Lung (tissue), 12 donors: Measurements from ENCODE around the gene RXRG. TPM values are rescaled to one million over a fixed set of nuclear protein-coding genes. Genes with fewer than 3 reads are reported as not detected.

Experiments
- ATAC-seq: fragments of 200-7000 bp; cut with Tn5 transposase; one replicate; pipeline ENCODE4 v1.9.1; 2020; ENCODE audit warnings: moderate number of reproducible peaks; ENCODE audit not compliant: insufficient read depth, low FRiP score
- DNase-seq, 3 donors: peaks; one replicate each; pipeline ENCODE4 v3.0.0-alpha.2; 2013 to 2017
- H3K27ac ChIP-seq, 2 donors: one replicate each; pipeline ENCODE4 v1.5.1; 2013; ENCODE audit warnings: mild to moderate bottlenecking in 2 of 2, moderate library complexity in 2 of 2, control low read depth in 1 of 2, inconsistent platforms in 1 of 2, low read depth in 1 of 2, low read length in 1 of 2
- H3K27me3 ChIP-seq, 3 donors: one replicate each; pipeline ENCODE4 v1.5.1; 2013; ENCODE audit warnings: low read length in 2 of 3; ENCODE audit not compliant: control insufficient read depth in 3 of 3, insufficient read depth in 3 of 3
- H3K36me3 ChIP-seq, 4 donors: one replicate each; pipeline ENCODE4 v1.5.1; 2013; ENCODE audit warnings: low read length in 4 of 4, mild to moderate bottlenecking in 1 of 4, moderate library complexity in 1 of 4; ENCODE audit not compliant: control insufficient read depth in 4 of 4, insufficient read depth in 4 of 4
- H3K4me1 ChIP-seq, 5 donors: one replicate each; pipeline ENCODE4 v1.5.1; 2013; ENCODE audit warnings: low read length in 5 of 5, mild to moderate bottlenecking in 2 of 5, moderate library complexity in 1 of 5; ENCODE audit not compliant: control insufficient read depth in 5 of 5, insufficient read depth in 5 of 5
- H3K4me3 ChIP-seq: one replicate; pipeline ENCODE4 v1.5.1; 2013; ENCODE audit warnings: mild to moderate bottlenecking, control low read depth, moderate library complexity
- H3K9ac ChIP-seq, 2 donors: one replicate each; pipeline ENCODE4 v1.5.1; 2013; ENCODE audit warnings: low read length in 2 of 2, control low read depth in 1 of 2; ENCODE audit not compliant: insufficient read depth in 1 of 2
- H3K9me3 ChIP-seq, 4 donors: one replicate each; pipeline ENCODE4 v1.5.1; 2013; ENCODE audit warnings: low read length in 3 of 4, mild to moderate bottlenecking in 1 of 4, moderate library complexity in 1 of 4; ENCODE audit not compliant: control insufficient read depth in 4 of 4, insufficient read depth in 3 of 4
- WGBS, 2 donors: extraction: QIAGEN DNeasy Blood & Tissue Kit; methylation state at CpG; one replicate each; pipeline ENCODE4 v1.1.7; 2013; 5-methylcytosine and 5-hydroxymethylcytosine counted together
- polyA plus RNA-seq, 2 donors: library from polyadenylated mRNA; stranded (reverse); fragments of 200-250 nt; gene quantifications; one replicate each; pipeline ENCODE4 v1.2.1, GENCODE V29; 2013
- total RNA-seq, 2 donors: library from RNA; depleted of rRNA in 1 of 2; stranded (reverse); fragments of >200 nt in 1 of 2; gene quantifications; one replicate each; pipeline ENCODE4 v1.2.1, GENCODE V29; 2014 to 2021
- TF ChIP-seq, protein P1 (sequence below): IDR thresholded peaks from 2 replicates; pipeline ENCODE4 v1.5.1; 2012; ENCODE audit warnings: mild to moderate bottlenecking; ENCODE audit errors: control extremely low read depth, extremely low read depth
- donor health status: control.
- donor health status: control.
- donor health status: Bipolar disorder and iron deficiency.
- donor health status: healthy.
- donor health status: DM: yes; HTN: yes; CAD: no.

The RXRG gene
- total and polyA plus RNA-seq, 4 donors, result 0.55 to 3.0 (median 1.7) TPM

DNA sequence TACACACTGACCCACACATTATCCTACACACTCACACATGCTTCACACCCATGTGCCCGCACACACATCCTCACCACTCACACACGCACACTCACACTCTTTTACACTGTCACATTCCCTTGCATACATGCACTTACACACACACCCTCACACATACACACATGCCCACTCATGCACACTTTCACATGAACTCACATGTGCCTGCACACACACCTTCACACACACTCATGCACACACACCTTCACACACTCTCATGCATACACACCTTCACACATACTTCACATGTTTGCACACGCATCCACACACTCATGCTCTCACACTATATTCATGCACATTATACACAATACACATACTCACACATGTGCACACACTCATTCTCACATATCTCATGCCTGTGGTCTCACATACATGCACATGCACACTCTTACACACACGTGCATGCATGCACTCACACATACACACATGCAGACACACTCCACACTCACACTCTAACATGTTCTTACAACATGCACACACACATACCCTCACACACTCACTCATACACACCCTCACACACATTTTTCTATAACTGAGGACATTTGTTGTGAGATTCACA, 42.3 kb downstream of the RXRG start:
- TF ChIP-seq, protein P1, sequence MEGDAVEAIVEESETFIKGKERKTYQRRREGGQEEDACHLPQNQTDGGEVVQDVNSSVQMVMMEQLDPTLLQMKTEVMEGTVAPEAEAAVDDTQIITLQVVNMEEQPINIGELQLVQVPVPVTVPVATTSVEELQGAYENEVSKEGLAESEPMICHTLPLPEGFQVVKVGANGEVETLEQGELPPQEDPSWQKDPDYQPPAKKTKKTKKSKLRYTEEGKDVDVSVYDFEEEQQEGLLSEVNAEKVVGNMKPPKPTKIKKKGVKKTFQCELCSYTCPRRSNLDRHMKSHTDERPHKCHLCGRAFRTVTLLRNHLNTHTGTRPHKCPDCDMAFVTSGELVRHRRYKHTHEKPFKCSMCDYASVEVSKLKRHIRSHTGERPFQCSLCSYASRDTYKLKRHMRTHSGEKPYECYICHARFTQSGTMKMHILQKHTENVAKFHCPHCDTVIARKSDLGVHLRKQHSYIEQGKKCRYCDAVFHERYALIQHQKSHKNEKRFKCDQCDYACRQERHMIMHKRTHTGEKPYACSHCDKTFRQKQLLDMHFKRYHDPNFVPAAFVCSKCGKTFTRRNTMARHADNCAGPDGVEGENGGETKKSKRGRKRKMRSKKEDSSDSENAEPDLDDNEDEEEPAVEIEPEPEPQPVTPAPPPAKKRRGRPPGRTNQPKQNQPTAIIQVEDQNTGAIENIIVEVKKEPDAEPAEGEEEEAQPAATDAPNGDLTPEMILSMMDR, result no peak
- Histone ChIP-seq H3K27me3 (no peaks in the 10 kb centered on the region), H3K4me3 (no peak overlapping the region), H3K36me3 (peaks cover 0 to 6% (median 0%) of the 10 kb centered on the region in 4 donors), H3K27ac (no peak overlapping the region), H3K9ac (no peak overlapping the region), H3K9me3 (peaks cover 0 to 3% (median 0%) of the 10 kb centered on the region in 4 donors), H3K4me1 (peaks cover 0 to 5% (median 0%) of the 10 kb centered on the region in 5 donors)
- DNase-seq, result no peak
- ATAC-seq, result no peak
- WGBS, 2 donors, result 92 to 95% methylated on average over 4 of the region's 4 CpGs

DNA sequence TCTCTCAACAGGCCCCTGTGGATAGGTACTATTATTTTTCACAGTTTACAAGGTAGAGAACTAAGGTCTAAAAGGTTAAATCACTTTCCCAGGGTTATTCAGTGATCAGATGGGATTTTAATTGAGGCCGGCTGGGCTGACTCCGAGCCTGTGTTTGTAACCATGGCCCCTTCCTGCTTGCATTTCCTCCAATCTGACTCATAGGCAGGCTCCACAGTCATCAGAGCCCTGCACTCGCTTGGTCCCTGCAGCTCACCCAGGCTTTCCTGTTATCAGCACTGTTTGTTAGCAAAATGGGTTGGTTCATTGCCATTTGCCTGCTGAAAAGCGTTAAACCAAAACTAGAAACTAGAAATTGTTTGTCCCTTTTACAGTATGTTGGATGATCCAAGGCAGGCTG, 47.0 kb downstream of the RXRG start:
- ATAC-seq, result peak; percentile 50
- WGBS, 2 donors, result 19 to 38% methylated on average over 4 of the region's 4 CpGs
- TF ChIP-seq, protein P1, result no peak
- H3K27me3 ChIP-seq, result no peaks in the 10 kb centered on the region
- peak; percentile 43 to 81 (median 67) for DNase-seq
- H3K27ac ChIP-seq, result no peak overlapping the region
- peaks cover 0 to 3% (median 0%) of the 10 kb centered on the region in 4 donors for H3K9me3 ChIP-seq
- no peak overlapping the region for H3K4me3 ChIP-seq
- no peak overlapping the region for H3K9ac ChIP-seq
- no peaks in the 10 kb centered on the region for H3K36me3 ChIP-seq
- H3K4me1 ChIP-seq, result peaks cover 0 to 15% (median 2%) of the 10 kb centered on the region in 5 donors

- no peak for ATAC-seq
- no peak overlapping the region for H3K9ac ChIP-seq
- H3K27me3 ChIP-seq, result peaks cover 0 to 4% (median 0%) of the 10 kb centered on the region in 3 donors
- H3K36me3 ChIP-seq, result no peaks in the 10 kb centered on the region
- WGBS, 2 donors, result 84 to 93% methylated on average over 4 of the region's 4 CpGs
- no peak for DNase-seq
- no peaks in the 10 kb centered on the region for H3K9me3 ChIP-seq
- H3K27ac ChIP-seq, result no peak overlapping the region
- TF ChIP-seq, protein P1, result no peak
- peaks cover 0 to 15% (median 2%) of the 10 kb centered on the region in 5 donors for H3K4me1 ChIP-seq
- no peak overlapping the region for H3K4me3 ChIP-seq
Observed at GRCh38 chr1:165395901-165396300, 49.0 kb downstream of the RXRG start.

- Histone ChIP-seq H3K27ac (no peak overlapping the region), H3K4me3 (no peak overlapping the region), H3K27me3 (peaks cover 0 to 4% (median 0%) of the 10 kb centered on the region in 3 donors), H3K36me3 (no peaks in the 10 kb centered on the region), H3K9ac (no peak overlapping the region), H3K4me1 (peaks cover 0 to 15% (median 2%) of the 10 kb centered on the region in 5 donors), H3K9me3 (no peaks in the 10 kb centered on the region)
- DNase-seq (no peak), ATAC-seq (no peak)
- TF ChIP-seq, protein P1, result no peak
Observed at GRCh38 chr1:165395478-165395877, 49.4 kb downstream of the RXRG start.
